SK-N-SH (cell line): ENCODE data around the gene DDX41. TPM values are rescaled to one million over a fixed set of nuclear protein-coding genes. Genes with fewer than 3 reads are reported as not detected.

ENCODE experiments used
- CTCF ChIA-PET: fragments of 300-600, 350-600 bp; formaldehyde crosslinking; extraction: SDS; loops from one replicate; lab custom pipeline; 2021; lab: Yijun Ruan, JAX
- POLR2A ChIA-PET: fragments of 350-600 bp; sonication (Branson Sonifier 250); formaldehyde crosslinking; extraction: SDS; loops from one replicate; lab custom pipeline; 2020; ENCODE audit warnings: antibody characterized with exemption, inconsistent platforms; lab: Yijun Ruan, JAX
- DNase-seq: peaks from one replicate; pipeline ENCODE4 v3.0.0; 2012
- H2AFZ ChIP-seq: fragments of 200-600 bp; sonication (generic); 2 replicates; pipeline ENCODE4 v1.8.1; 2016; ENCODE audit warnings: antibody characterized with exemption, mild to moderate bottlenecking, low read depth
- H3F3A ChIP-seq: fragments of 200-600 bp; sonication (generic); replicated peaks from 2 replicates; pipeline ENCODE3; 2016; ENCODE audit warnings: antibody characterized with exemption, mild to moderate bottlenecking; ENCODE audit not compliant: insufficient read depth
- H3K27ac ChIP-seq, 2 experiments: fragments of 200-500 bp in 1 of 2; fragments of 200-600 bp in 1 of 2; sonication (Bioruptor generic) in 1 of 2; sonication (generic), shearing (Covaris generic) in 1 of 2; 2 replicates each; pipeline versions ENCODE4 v1.5.1 to v1.6.1; 2014 to 2016; ENCODE audit warnings: low read depth in 2 of 2, inconsistent platforms in 1 of 2, low read length in 1 of 2, mild to moderate bottlenecking in 1 of 2, mixed read lengths in 1 of 2
- H3K27me3 ChIP-seq: fragments of 200-600 bp; sonication (generic), shearing (Covaris generic); 2 replicates; pipeline ENCODE4 v1.6.1; 2016; ENCODE audit warnings: mixed run types; ENCODE audit not compliant: insufficient read depth
- H3K36me3 ChIP-seq, 2 experiments: fragments of 200-500 bp in 1 of 2; fragments of 200-600 bp in 1 of 2; sonication (Bioruptor generic) in 1 of 2; sonication (generic) in 1 of 2; replicated peaks in 1 of 2; 2 replicates each; pipeline versions ENCODE3 to v1.5.1; 2014 to 2016; ENCODE audit warnings: low read length in 1 of 2, mild to moderate bottlenecking in 1 of 2; ENCODE audit not compliant: insufficient read depth in 2 of 2, control insufficient read depth in 1 of 2
- H3K4me1 ChIP-seq, 2 experiments: fragments of 200-500 bp in 1 of 2; fragments of 200-600 bp in 1 of 2; sonication (Bioruptor generic) in 1 of 2; sonication (generic), shearing (Covaris generic) in 1 of 2; 2 replicates each; pipeline versions ENCODE4 v1.5.1 to v1.6.1; 2014 to 2016; ENCODE audit warnings: low read depth in 1 of 2, low read length in 1 of 2, mixed run types in 1 of 2; ENCODE audit not compliant: insufficient read depth in 2 of 2, control insufficient read depth in 1 of 2
- H3K4me2 ChIP-seq: fragments of 200-600 bp; sonication (generic), shearing (Covaris generic); 2 replicates; pipeline ENCODE4 v1.6.1; 2017; ENCODE audit warnings: mixed run types
- H3K4me3 ChIP-seq, 2 experiments: fragments of 200-500 bp in 1 of 2; fragments of 200-600 bp in 1 of 2; sonication (Bioruptor generic) in 1 of 2; sonication (generic), shearing (Covaris generic) in 1 of 2; 2 replicates each; pipeline versions ENCODE4 v1.5.1 to v1.8.1; 2014 to 2016; ENCODE audit warnings: low read depth in 2 of 2, inconsistent platforms in 1 of 2, low read length in 1 of 2, mild to moderate bottlenecking in 1 of 2, mixed read lengths in 1 of 2, moderate library complexity in 1 of 2
- H3K79me2 ChIP-seq: fragments of 200-600 bp; sonication (generic); 2 replicates; pipeline ENCODE4 v1.8.1; 2017; ENCODE audit warnings: mild to moderate bottlenecking; ENCODE audit not compliant: insufficient read depth
- H3K9ac ChIP-seq: fragments of 200-600 bp; sonication (generic); 2 replicates; pipeline ENCODE4 v1.6.1; 2017; ENCODE audit warnings: mixed run types
- H3K9me2 ChIP-seq: fragments of 200-600 bp; sonication (generic); 2 replicates; pipeline ENCODE4 v1.6.1; 2017; ENCODE audit warnings: mixed run types
- H3K9me3 ChIP-seq: fragments of 200-600 bp; sonication (generic); 2 replicates; pipeline ENCODE4 v1.6.1; 2017; ENCODE audit warnings: mixed run types, mild to moderate bottlenecking, moderate library complexity
- H4K20me1 ChIP-seq: fragments of 200-600 bp; sonication (generic); 2 replicates; pipeline ENCODE4 v1.6.1; 2017; ENCODE audit warnings: mild to moderate bottlenecking, mixed run types; ENCODE audit not compliant: insufficient read depth
- CHD2 ChIP-seq: fragments of 150-350 bp; IDR thresholded peaks from 2 replicates; pipeline ENCODE4 v1.6.1; 2018; ENCODE audit warnings: low read length; ENCODE audit not compliant: partially characterized antibody
- FOXM1 ChIP-seq: IDR thresholded peaks from 2 replicates; pipeline ENCODE4 v1.4.0; 2012; ENCODE audit warnings: low read depth, mild to moderate bottlenecking
- JUND ChIP-seq: IDR thresholded peaks from 2 replicates; pipeline ENCODE4 v1.4.0; 2012
- POLR2AphosphoS5 ChIP-seq: IDR thresholded peaks from 2 replicates; pipeline ENCODE4 v1.6.1; 2012; ENCODE audit warnings: low read depth, low read length
- RAD21 ChIP-seq: IDR thresholded peaks from 2 replicates; pipeline ENCODE4 v1.6.1; 2012; ENCODE audit warnings: mild to moderate bottlenecking, low read length
- RCOR1 ChIP-seq: fragments of 150-350 bp; IDR thresholded peaks from 2 replicates; pipeline ENCODE4 v1.6.1; 2017; ENCODE audit warnings: antibody characterized with exemption, low read length
- RXRA ChIP-seq: IDR thresholded peaks from 2 replicates; pipeline ENCODE4 v1.4.0; 2012; ENCODE audit warnings: low read depth, mild to moderate bottlenecking, borderline replicate concordance
- TAF1 ChIP-seq: IDR thresholded peaks from 2 replicates; pipeline ENCODE4 v1.6.1; 2012; ENCODE audit warnings: low read depth, mild to moderate bottlenecking, low read length, moderate library complexity, borderline replicate concordance
- YY1 ChIP-seq: IDR thresholded peaks from 2 replicates; pipeline ENCODE4 v1.4.0; 2012; ENCODE audit warnings: low read depth, mild to moderate bottlenecking
- WGBS: methylation state at CpG from one replicate; pipeline ENCODE4 v1.1.6; 2017; ENCODE audit warnings: low lambda C conversion rate; 5-methylcytosine and 5-hydroxymethylcytosine counted together
- polyA plus RNA-seq, 3 experiments: library from polyadenylated mRNA; depleted of rRNA; stranded (reverse); fragments of >200 nt; gene quantifications; 2 replicates each; pipeline ENCODE4 v1.2.3, GENCODE V29; 2012

DDX41 gene
- polyA plus RNA-seq, 1 of the 3 experiments (the other 2 are of a cell fraction) = 176 TPM

DNA sequence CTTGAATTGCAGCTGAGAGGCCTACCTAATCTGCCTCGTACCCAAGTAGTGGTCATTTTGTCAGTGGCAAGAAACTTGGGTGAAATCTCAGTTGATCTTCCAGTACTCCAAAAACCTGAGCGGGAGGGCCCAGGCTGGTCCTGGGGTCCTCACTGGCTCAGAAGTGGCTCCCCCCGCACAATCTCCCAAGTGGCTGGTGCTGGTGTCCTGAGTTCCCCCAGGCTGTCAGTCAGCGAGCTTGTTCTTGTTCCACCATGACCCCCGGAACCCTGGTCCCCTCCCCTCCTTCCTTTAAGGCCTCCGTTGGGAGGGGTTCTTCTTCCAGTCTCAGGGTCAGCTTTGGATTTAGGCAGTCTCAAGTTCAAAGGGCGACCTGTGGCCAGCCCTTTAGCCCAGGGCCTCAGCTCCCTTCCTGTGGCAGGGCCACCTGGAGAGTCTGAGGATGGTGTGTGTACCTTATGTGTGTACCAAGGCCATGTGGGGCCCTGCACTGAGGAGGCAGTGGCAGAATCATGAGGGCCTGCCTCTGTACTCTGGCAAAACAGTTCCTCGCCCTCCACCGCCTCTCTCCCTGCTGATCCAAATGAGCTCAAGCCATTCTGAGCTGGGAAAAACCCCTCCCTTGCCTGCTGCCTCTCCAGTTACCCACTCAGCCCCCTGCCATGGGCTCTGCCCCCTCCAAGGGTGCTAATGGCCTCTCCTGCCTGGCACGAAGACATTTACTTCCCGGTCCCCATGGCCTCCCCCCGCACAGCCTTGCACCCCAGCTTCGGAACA, 38.9 kb downstream of the DDX41 start:
- Histone ChIP-seq H3F3A (peaks cover 80% of the 10 kb centered on the region), H3K36me3 (peaks cover 0 to 2% of the 10 kb centered on the region in 2 experiments), H4K20me1 (peaks cover 13% of the 10 kb centered on the region), H3K27ac (peak overlapping the region in 1 of 2 experiments; percentile 18; a peak in 1 of 4 replicates), H3K4me3 (no peak overlapping the region), H3K9me2 (no peaks in the 10 kb centered on the region), H3K4me1 (peaks cover 6 to 75% of the 10 kb centered on the region in 2 experiments; a peak in 3 of 4 replicates), H3K27me3 (no peaks in the 10 kb centered on the region), H3K9me3 (no peaks in the 10 kb centered on the region), H2AFZ (no peak overlapping the region), H3K4me2 (no peak overlapping the region), H3K9ac (no peak overlapping the region), H3K79me2 (peaks cover under 1% of the 10 kb centered on the region)
- DNase-seq = no peak
- POLR2A ChIA-PET = interaction anchor here (0.7 to 4.7 kb wide), 3 partner anchors 17 to 117 kb away, joined by 3 to 39 read pairs (median 3); partner anchors contain the start of gene PDLIM7
- CTCF ChIA-PET = interaction anchor here (0.6 to 20.3 kb wide), 8 partner anchors 11 to 108 kb away, joined by 3 to 215 read pairs (median 10); partner anchors contain the start of gene PDLIM7
- 93% methylated on average over 8 of the region's 13 CpGs for WGBS
- TF ChIP-seq FOXM1 (no peak), RAD21 (no peak), TAF1 (no peak), JUND (peak; percentile 12; the same call in 1 of the 2 replicates), YY1 (no peak)

DNA sequence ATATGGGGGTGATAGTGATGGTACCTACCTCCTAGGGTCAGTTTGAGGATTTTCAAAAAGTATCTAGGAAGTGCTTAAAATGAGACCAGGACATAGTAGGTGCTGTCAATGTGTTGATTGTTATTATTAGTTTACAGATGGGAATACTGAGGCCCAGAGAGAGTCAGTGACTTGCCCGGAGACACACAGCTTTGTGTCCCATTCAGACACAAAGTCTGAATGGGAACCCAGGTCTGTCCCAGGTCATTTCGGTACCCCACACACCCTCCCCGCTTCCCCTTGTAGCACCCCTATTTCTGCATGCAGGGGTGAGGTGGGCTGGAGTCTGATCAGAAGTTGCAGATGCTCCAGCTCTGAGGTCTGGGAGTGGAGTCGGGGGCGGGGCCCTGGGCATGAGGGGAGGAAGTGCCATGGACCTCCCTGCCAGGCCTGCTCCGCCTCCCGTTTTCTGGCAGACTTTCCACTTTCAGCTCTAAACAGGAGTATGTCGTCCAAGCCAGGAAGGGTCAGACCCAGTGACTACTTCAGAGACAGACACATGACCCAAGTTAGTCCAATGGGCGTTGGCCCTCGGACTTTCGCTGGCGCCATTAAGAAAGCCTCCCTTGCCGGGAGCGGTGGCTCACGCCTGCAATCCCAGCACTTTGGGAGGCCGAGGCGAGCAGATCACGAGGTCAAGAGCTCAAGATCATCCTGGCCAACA, 40.1 kb downstream of the DDX41 start:
- no peak for DNase-seq
- H3K9me3 ChIP-seq = no peaks in the 10 kb centered on the region
- peaks cover under 1 to 2% of the 10 kb centered on the region in 2 experiments for H3K36me3 ChIP-seq
- peaks cover 20% of the 10 kb centered on the region for H4K20me1 ChIP-seq
- no peaks in the 10 kb centered on the region for H3K9me2 ChIP-seq
- no peak overlapping the region for H3K4me3 ChIP-seq
- H3F3A ChIP-seq = peaks cover 68% of the 10 kb centered on the region
- TF ChIP-seq RCOR1 = no peak
- TF ChIP-seq RXRA = no peak
- no peak; the same call in 1 of the 2 replicates for TF ChIP-seq POLR2AphosphoS5
- TF ChIP-seq CHD2 = peak; percentile 26
- H3K27ac ChIP-seq = peak overlapping the region; percentile 11 to 16; a peak in 1 of 4 replicates
- no peak overlapping the region for H3K9ac ChIP-seq
- 91% methylated on average over 15 of the region's 18 CpGs for WGBS
- no peak overlapping the region for H3K4me2 ChIP-seq
- H2AFZ ChIP-seq = no peak overlapping the region
- H3K79me2 ChIP-seq = peaks cover 13% of the 10 kb centered on the region
- peaks cover 11 to 71% of the 10 kb centered on the region in 2 experiments for H3K4me1 ChIP-seq
- no peaks in the 10 kb centered on the region for H3K27me3 ChIP-seq
- ChIA-PET POLR2A (interaction anchor here (4.7 kb wide), 1 partner anchor 18 kb away, joined by 39 read pairs; the partner anchor contains the start of gene PDLIM7), CTCF (interaction anchor here (1.3 to 20.3 kb wide), 6 partner anchors 18 to 86 kb away, joined by 5 to 215 read pairs (median 26); partner anchors contain the start of gene PDLIM7)
